HEK293 (cell line): ENCODE results near the gene TXN2.

Experiments
- GLIS1 ChIP-seq: fragments of 450-650 bp; formaldehyde crosslinking; IDR thresholded peaks from 2 replicates; pipeline ENCODE4 v1.5.1; 2016; ENCODE audit warnings: missing biosample characterization, missing genetic modification characterization
- KLF7 ChIP-seq: fragments of 450-650 bp; formaldehyde crosslinking; IDR thresholded peaks from 2 replicates; pipeline ENCODE4 v1.5.1; 2016; ENCODE audit warnings: missing biosample characterization, missing genetic modification characterization, borderline replicate concordance
- PRDM4 ChIP-seq: fragments of 450-650 bp; formaldehyde crosslinking; IDR thresholded peaks from 2 replicates; pipeline ENCODE4 v1.5.1; 2017; ENCODE audit warnings: missing biosample characterization, missing genetic modification characterization
- SP2 ChIP-seq: fragments of 450-650 bp; formaldehyde crosslinking; IDR thresholded peaks from 2 replicates; pipeline ENCODE4 v1.5.1; 2016; ENCODE audit warnings: missing biosample characterization, missing genetic modification characterization
- ZBTB21 ChIP-seq: fragments of 450-650 bp; formaldehyde crosslinking; IDR thresholded peaks from 2 replicates; pipeline ENCODE4 v1.5.1; 2017; ENCODE audit warnings: missing biosample characterization, missing genetic modification characterization
- ZBTB48 ChIP-seq: fragments of 450-650 bp; formaldehyde crosslinking; IDR thresholded peaks from 2 replicates; pipeline ENCODE4 v1.5.1; 2016; ENCODE audit warnings: missing biosample characterization, missing genetic modification characterization
- ZBTB8A ChIP-seq: fragments of 450-650 bp; formaldehyde crosslinking; IDR thresholded peaks from 2 replicates; pipeline ENCODE4 v1.5.1; 2016; ENCODE audit warnings: missing biosample characterization, missing genetic modification characterization
- ZNF2 ChIP-seq: fragments of 450-650 bp; formaldehyde crosslinking; IDR thresholded peaks from 2 replicates; pipeline ENCODE4 v1.5.1; 2016; ENCODE audit warnings: missing biosample characterization, missing genetic modification characterization
- ZNF24 ChIP-seq: fragments of 450-650 bp; formaldehyde crosslinking; IDR thresholded peaks from 2 replicates; pipeline ENCODE4 v1.5.1; 2016; ENCODE audit warnings: missing biosample characterization, missing genetic modification characterization
- ZNF324 ChIP-seq: fragments of 450-650 bp; formaldehyde crosslinking; IDR thresholded peaks from 2 replicates; pipeline ENCODE4 v1.5.1; 2016; ENCODE audit warnings: missing biosample characterization, missing genetic modification characterization
- ZNF341 ChIP-seq: fragments of 450-650 bp; formaldehyde crosslinking; IDR thresholded peaks from 2 replicates; pipeline ENCODE4; 2016; ENCODE audit warnings: low read depth, missing biosample characterization, missing genetic modification characterization
- ZNF350 ChIP-seq: fragments of 450-650 bp; formaldehyde crosslinking; IDR thresholded peaks from 2 replicates; pipeline ENCODE4 v1.5.0; 2017; ENCODE audit warnings: missing biosample characterization, mild to moderate bottlenecking, missing genetic modification characterization
- ZNF391 ChIP-seq: fragments of 450-650 bp; formaldehyde crosslinking; IDR thresholded peaks from 2 replicates; pipeline ENCODE4 v1.5.1; 2016; ENCODE audit warnings: low read depth, missing biosample characterization, missing genetic modification characterization, borderline replicate concordance
- ZNF513 ChIP-seq: fragments of 450-650 bp; IDR thresholded peaks from 2 replicates; pipeline ENCODE4 v1.5.1; 2018; ENCODE audit warnings: missing biosample characterization, missing genetic modification characterization
- ZNF610 ChIP-seq: fragments of 450-650 bp; formaldehyde crosslinking; IDR thresholded peaks from 2 replicates; pipeline ENCODE4 v1.5.1; 2016; ENCODE audit warnings: missing biosample characterization, missing genetic modification characterization, borderline replicate concordance
- ZNF629 ChIP-seq: fragments of 450-650 bp; formaldehyde crosslinking; IDR thresholded peaks from 2 replicates; pipeline ENCODE4 v1.5.1; 2017; ENCODE audit warnings: missing biosample characterization, missing genetic modification characterization
- ZNF701 ChIP-seq: fragments of 450-650 bp; formaldehyde crosslinking; IDR thresholded peaks from 2 replicates; pipeline ENCODE4 v1.5.1; 2016; ENCODE audit warnings: missing biosample characterization, missing genetic modification characterization
- ZNF768 ChIP-seq: fragments of 450-650 bp; formaldehyde crosslinking; IDR thresholded peaks from 2 replicates; pipeline ENCODE4 v1.5.1; 2018; ENCODE audit warnings: missing biosample characterization, mild to moderate bottlenecking, missing genetic modification characterization
- TF ChIP-seq, protein P1 (sequence below): fragments of 450-650 bp; formaldehyde crosslinking; IDR thresholded peaks from 2 replicates; pipeline ENCODE4 v1.5.1; 2016; ENCODE audit warnings: missing biosample characterization, missing genetic modification characterization
- TF ChIP-seq, protein P2 (sequence below): fragments of 450-650 bp; formaldehyde crosslinking; conservative IDR thresholded peaks from 2 replicates; pipeline ENCODE4 v1.5.1; 2016; ENCODE audit warnings: low read depth, missing biosample characterization, missing genetic modification characterization
- TF ChIP-seq, protein P3 (sequence below): fragments of 450-650 bp; formaldehyde crosslinking; IDR thresholded peaks from 2 replicates; pipeline ENCODE4 v1.5.1; 2016; ENCODE audit warnings: missing biosample characterization, missing genetic modification characterization
- TF ChIP-seq, protein P4 (sequence below): fragments of 450-650 bp; formaldehyde crosslinking; IDR thresholded peaks from 2 replicates; pipeline ENCODE4 v1.5.1; 2016; ENCODE audit warnings: missing biosample characterization, missing genetic modification characterization

The TXN2 gene

GRCh38 chr22:36481393-36482168, at the start of gene TXN2 (continued):
- TF ChIP-seq SP2 (tag by site-specific recombination) = peak; percentile 84
- TF ChIP-seq ZNF341 (tag by site-specific recombination) = peak; percentile 77
- no peak; the same call in 1 of the 2 replicates for TF ChIP-seq ZNF513
- TF ChIP-seq ZNF350 (tag by site-specific recombination) = no peak
- peak; percentile 84 for TF ChIP-seq GLIS1 (tag by site-specific recombination)
- TF ChIP-seq ZNF391 (tag by site-specific recombination) = peak; percentile 85; the same call in 1 of the 2 replicates
- TF ChIP-seq, protein P1, sequence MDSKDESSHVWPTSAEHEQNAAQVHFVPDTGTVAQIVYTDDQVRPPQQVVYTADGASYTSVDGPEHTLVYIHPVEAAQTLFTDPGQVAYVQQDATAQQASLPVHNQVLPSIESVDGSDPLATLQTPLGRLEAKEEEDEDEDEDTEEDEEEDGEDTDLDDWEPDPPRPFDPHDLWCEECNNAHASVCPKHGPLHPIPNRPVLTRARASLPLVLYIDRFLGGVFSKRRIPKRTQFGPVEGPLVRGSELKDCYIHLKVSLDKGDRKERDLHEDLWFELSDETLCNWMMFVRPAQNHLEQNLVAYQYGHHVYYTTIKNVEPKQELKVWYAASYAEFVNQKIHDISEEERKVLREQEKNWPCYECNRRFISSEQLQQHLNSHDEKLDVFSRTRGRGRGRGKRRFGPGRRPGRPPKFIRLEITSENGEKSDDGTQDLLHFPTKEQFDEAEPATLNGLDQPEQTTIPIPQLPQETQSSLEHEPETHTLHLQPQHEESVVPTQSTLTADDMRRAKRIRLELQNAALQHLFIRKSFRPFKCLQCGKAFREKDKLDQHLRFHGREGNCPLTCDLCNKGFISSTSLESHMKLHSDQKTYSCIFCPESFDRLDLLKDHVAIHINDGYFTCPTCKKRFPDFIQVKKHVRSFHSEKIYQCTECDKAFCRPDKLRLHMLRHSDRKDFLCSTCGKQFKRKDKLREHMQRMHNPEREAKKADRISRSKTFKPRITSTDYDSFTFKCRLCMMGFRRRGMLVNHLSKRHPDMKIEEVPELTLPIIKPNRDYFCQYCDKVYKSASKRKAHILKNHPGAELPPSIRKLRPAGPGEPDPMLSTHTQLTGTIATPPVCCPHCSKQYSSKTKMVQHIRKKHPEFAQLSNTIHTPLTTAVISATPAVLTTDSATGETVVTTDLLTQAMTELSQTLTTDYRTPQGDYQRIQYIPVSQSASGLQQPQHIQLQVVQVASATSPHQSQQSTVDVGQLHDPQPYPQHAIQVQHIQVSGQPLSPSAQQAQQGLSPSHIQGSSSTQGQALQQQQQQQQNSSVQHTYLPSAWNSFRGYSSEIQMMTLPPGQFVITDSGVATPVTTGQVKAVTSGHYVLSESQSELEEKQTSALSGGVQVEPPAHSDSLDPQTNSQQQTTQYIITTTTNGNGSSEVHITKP = peak; percentile 91
- peak; percentile 99 for TF ChIP-seq ZBTB48 (tag by site-specific recombination)
- TF ChIP-seq, protein P2, sequence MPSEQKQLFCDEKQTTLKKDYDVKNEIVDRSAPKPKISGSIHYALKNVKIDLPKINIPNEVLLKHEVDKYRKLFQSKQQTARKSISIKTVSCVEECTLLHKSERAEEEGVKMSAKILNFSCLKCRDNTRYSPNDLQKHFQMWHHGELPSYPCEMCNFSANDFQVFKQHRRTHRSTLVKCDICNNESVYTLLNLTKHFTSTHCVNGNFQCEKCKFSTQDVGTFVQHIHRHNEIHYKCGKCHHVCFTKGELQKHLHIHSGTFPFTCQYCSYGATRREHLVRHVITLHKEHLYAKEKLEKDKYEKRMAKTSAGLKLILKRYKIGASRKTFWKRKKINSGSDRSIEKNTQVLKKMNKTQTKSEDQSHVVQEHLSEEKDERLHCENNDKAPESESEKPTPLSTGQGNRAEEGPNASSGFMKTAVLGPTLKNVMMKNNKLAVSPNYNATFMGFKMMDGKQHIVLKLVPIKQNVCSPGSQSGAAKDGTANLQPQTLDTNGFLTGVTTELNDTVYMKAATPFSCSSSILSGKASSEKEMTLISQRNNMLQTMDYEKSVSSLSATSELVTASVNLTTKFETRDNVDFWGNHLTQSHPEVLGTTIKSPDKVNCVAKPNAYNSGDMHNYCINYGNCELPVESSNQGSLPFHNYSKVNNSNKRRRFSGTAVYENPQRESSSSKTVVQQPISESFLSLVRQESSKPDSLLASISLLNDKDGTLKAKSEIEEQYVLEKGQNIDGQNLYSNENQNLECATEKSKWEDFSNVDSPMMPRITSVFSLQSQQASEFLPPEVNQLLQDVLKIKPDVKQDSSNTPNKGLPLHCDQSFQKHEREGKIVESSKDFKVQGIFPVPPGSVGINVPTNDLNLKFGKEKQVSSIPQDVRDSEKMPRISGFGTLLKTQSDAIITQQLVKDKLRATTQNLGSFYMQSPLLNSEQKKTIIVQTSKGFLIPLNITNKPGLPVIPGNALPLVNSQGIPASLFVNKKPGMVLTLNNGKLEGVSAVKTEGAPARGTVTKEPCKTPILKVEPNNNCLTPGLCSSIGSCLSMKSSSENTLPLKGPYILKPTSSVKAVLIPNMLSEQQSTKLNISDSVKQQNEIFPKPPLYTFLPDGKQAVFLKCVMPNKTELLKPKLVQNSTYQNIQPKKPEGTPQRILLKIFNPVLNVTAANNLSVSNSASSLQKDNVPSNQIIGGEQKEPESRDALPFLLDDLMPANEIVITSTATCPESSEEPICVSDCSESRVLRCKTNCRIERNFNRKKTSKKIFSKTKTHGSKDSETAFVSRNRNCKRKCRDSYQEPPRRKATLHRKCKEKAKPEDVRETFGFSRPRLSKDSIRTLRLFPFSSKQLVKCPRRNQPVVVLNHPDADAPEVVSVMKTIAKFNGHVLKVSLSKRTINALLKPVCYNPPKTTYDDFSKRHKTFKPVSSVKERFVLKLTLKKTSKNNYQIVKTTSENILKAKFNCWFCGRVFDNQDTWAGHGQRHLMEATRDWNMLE (tag by site-specific recombination) = peak; percentile 84
- peak; percentile 78 for TF ChIP-seq ZNF2 (tag by site-specific recombination)
- TF ChIP-seq ZBTB8A (tag by site-specific recombination) = peak; percentile 99
- TF ChIP-seq KLF7 (tag by site-specific recombination) = peak; percentile 51; the same call in 1 of the 2 replicates
- TF ChIP-seq ZNF701 = no peak
- TF ChIP-seq ZNF768 (tag by site-specific recombination) = peak; percentile 24; the same call in 1 of the 2 replicates
- peak; percentile 61 for TF ChIP-seq ZNF24 (tag by site-specific recombination)
- peak; percentile 86 for TF ChIP-seq ZNF610
- TF ChIP-seq, protein P3, sequence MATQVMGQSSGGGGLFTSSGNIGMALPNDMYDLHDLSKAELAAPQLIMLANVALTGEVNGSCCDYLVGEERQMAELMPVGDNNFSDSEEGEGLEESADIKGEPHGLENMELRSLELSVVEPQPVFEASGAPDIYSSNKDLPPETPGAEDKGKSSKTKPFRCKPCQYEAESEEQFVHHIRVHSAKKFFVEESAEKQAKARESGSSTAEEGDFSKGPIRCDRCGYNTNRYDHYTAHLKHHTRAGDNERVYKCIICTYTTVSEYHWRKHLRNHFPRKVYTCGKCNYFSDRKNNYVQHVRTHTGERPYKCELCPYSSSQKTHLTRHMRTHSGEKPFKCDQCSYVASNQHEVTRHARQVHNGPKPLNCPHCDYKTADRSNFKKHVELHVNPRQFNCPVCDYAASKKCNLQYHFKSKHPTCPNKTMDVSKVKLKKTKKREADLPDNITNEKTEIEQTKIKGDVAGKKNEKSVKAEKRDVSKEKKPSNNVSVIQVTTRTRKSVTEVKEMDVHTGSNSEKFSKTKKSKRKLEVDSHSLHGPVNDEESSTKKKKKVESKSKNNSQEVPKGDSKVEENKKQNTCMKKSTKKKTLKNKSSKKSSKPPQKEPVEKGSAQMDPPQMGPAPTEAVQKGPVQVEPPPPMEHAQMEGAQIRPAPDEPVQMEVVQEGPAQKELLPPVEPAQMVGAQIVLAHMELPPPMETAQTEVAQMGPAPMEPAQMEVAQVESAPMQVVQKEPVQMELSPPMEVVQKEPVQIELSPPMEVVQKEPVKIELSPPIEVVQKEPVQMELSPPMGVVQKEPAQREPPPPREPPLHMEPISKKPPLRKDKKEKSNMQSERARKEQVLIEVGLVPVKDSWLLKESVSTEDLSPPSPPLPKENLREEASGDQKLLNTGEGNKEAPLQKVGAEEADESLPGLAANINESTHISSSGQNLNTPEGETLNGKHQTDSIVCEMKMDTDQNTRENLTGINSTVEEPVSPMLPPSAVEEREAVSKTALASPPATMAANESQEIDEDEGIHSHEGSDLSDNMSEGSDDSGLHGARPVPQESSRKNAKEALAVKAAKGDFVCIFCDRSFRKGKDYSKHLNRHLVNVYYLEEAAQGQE (tag by site-specific recombination) = no peak
- TF ChIP-seq, protein P4, sequence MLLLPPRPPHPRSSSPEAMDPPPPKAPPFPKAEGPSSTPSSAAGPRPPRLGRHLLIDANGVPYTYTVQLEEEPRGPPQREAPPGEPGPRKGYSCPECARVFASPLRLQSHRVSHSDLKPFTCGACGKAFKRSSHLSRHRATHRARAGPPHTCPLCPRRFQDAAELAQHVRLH = peak; percentile 16
- TF ChIP-seq PRDM4 (tag by site-specific recombination) = 0 out of 2 replicates have a peak, but pooled peaks have one; percentile 33
- peak; percentile 69 for TF ChIP-seq ZNF324 (tag by site-specific recombination)
- TF ChIP-seq ZNF629 (tag by site-specific recombination) = peak; percentile 99
- TF ChIP-seq ZBTB21 (tag by site-specific recombination) = peak; percentile 98
